Endodermal cell (in vitro differentiated cells): Measurements from ENCODE around the gene KLHL40. TPM values are rescaled to one million over a fixed set of nuclear protein-coding genes. Genes with fewer than 3 reads are reported as not detected.

ENCODE experiments used
- DNase-seq: peaks from one replicate; pipeline ENCODE4 v3.0.0-alpha.2; 2017
- H3K27ac ChIP-seq: 2 replicates; pipeline ENCODE4 v1.5.1; 2013; ENCODE audit warnings: mild to moderate bottlenecking, low read depth, low read length, moderate library complexity
- H3K27me3 ChIP-seq: 2 replicates; pipeline ENCODE4 v1.6.1; 2013; ENCODE audit warnings: mild to moderate bottlenecking, low read length, moderate library complexity; ENCODE audit not compliant: insufficient read depth, control insufficient read depth, poor library complexity, severe bottlenecking
- H3K36me3 ChIP-seq: 2 replicates; pipeline ENCODE4 v1.7.0; 2013; ENCODE audit warnings: mild to moderate bottlenecking, low read length, moderate library complexity; ENCODE audit not compliant: control insufficient read depth, insufficient read depth
- H3K4me1 ChIP-seq: one replicate; pipeline ENCODE4 v1.7.0; 2013; ENCODE audit warnings: low read length; ENCODE audit not compliant: control insufficient read depth, insufficient read depth
- H3K4me3 ChIP-seq: 2 replicates; pipeline ENCODE4 v1.5.1; 2013; ENCODE audit warnings: mild to moderate bottlenecking, low read length, moderate library complexity
- H3K9ac ChIP-seq: 2 replicates; pipeline ENCODE4 v1.6.1; 2013; ENCODE audit warnings: mild to moderate bottlenecking, low read length, moderate library complexity; ENCODE audit not compliant: poor library complexity, severe bottlenecking; ENCODE audit errors: extremely low read depth
- H3K9me3 ChIP-seq: 2 replicates; pipeline ENCODE4 v1.6.1; 2013; ENCODE audit warnings: mild to moderate bottlenecking, low read length, moderate library complexity; ENCODE audit not compliant: control insufficient read depth
- H3K27ac Mint-ChIP-seq: 2 replicates; pipeline ENCODE4 v1.8.0; 2020; ENCODE audit warnings: mixed read lengths
- H3K27me3 Mint-ChIP-seq: 2 replicates; pipeline ENCODE4 v1.8.0; 2021; ENCODE audit warnings: mild to moderate bottlenecking, mixed read lengths; ENCODE audit not compliant: insufficient read depth
- H3K36me3 Mint-ChIP-seq: 2 replicates; pipeline ENCODE4 v1.8.0; 2020; ENCODE audit warnings: low read depth, mixed read lengths
- H3K4me1 Mint-ChIP-seq: 2 replicates; pipeline ENCODE4 v1.8.0; 2020; ENCODE audit warnings: mixed read lengths
- H3K4me3 Mint-ChIP-seq: 2 replicates; pipeline ENCODE4 v1.8.0; 2020; ENCODE audit warnings: mild to moderate bottlenecking, moderate library complexity, mixed read lengths
- H3K9me3 Mint-ChIP-seq: 2 replicates; pipeline ENCODE4 v1.8.0; 2020; ENCODE audit warnings: mild to moderate bottlenecking, mixed read lengths
- WGBS, 2 experiments: methylation state at CpG; one replicate each; pipeline versions ENCODE4 v1.1.5 to v1.1.7; 2013; ENCODE audit warnings: missing lambda C conversion rate in 2 of 2, mixed read lengths in 1 of 2; ENCODE audit not compliant: insufficient coverage in 1 of 2, insufficient read length in 1 of 2; 5-methylcytosine and 5-hydroxymethylcytosine counted together
- total RNA-seq, 2 donors: library from RNA; stranded (reverse); fragmentation: NEBNext Ultra II Directional in 1 of 2; extraction: Animal tissue kit (Norgen Biotek cat#: 25700) in 1 of 2; gene quantifications; 2 replicates in 1 of 2; 3 replicates in 1 of 2; pipeline ENCODE4 v1.2.1, GENCODE V29; 2021
- TF ChIP-seq, protein P1 (sequence below): fragments of 200-600 bp; sonication (generic); conservative IDR thresholded peaks from 2 replicates; pipeline ENCODE4 v1.5.0; 2021; ENCODE audit warnings: antibody characterized with exemption, mild to moderate bottlenecking

The KLHL40 gene
- total RNA-seq, 2 donors from 2014 or later, result not detected

DNA sequence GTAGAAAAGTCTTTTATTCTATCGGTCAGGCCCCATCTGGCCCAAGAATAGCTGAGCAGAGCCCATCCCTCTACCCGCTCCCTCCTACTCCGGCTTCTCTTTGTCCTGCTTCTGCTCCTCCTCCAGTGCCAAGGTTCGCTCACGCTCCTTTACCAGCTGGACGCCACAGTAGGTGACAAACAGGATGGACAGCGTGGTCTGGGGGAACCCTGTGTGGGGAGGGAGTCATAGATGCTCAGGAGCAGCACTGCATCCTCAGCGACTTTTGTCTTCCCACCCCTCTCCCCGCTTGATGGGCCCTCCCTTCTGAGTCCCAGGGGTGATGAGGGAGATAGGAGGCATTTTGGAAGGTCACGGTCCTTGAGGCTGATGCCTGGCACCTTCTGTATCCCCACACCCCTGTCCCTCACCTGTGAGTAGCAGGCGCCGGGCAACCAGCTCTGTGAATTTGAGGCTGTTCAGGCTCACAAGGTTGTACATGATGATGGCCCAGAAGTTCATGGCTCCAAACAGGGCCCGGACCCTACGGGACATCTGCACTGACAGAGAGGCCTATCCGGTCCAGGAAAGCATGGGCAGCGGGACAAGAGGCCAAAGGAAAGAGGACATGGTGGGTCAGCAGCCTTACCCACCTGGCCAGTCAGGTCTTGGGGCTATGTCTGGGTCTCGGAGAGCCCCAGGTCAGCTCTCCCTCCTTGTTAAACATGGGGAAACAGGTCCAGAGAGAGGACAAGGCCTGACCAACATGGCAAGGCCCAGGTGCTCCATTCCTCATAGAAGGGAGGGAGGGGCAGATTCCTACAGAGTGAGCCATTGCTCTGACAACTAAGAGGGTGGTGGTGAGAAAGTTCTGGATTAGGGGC is 7.6 kb downstream of the KLHL40 start:
- TF ChIP-seq, protein P1, sequence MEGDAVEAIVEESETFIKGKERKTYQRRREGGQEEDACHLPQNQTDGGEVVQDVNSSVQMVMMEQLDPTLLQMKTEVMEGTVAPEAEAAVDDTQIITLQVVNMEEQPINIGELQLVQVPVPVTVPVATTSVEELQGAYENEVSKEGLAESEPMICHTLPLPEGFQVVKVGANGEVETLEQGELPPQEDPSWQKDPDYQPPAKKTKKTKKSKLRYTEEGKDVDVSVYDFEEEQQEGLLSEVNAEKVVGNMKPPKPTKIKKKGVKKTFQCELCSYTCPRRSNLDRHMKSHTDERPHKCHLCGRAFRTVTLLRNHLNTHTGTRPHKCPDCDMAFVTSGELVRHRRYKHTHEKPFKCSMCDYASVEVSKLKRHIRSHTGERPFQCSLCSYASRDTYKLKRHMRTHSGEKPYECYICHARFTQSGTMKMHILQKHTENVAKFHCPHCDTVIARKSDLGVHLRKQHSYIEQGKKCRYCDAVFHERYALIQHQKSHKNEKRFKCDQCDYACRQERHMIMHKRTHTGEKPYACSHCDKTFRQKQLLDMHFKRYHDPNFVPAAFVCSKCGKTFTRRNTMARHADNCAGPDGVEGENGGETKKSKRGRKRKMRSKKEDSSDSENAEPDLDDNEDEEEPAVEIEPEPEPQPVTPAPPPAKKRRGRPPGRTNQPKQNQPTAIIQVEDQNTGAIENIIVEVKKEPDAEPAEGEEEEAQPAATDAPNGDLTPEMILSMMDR, result no peak
- no peaks in the 10 kb centered on the region for H3K9me3 Mint-ChIP-seq
- Histone ChIP-seq H3K9ac (no peak overlapping the region), H3K36me3 (no peaks in the 10 kb centered on the region), H3K9me3 (no peaks in the 10 kb centered on the region), H3K4me1 (no peaks in the 10 kb centered on the region), H3K27me3 (peaks cover 14% of the 10 kb centered on the region), H3K4me3 (no peak overlapping the region), H3K27ac (no peak overlapping the region)
- H3K27me3 Mint-ChIP-seq, result peaks cover 3% of the 10 kb centered on the region
- H3K27ac Mint-ChIP-seq, result no peak overlapping the region
- H3K4me1 Mint-ChIP-seq, result peaks cover 1% of the 10 kb centered on the region
- no peak overlapping the region for H3K4me3 Mint-ChIP-seq
- DNase-seq, result peak; percentile 24
- no peaks in the 10 kb centered on the region for H3K36me3 Mint-ChIP-seq
- 90 to 99% methylated on average over 11 to 17 of the region's 17 CpGs for WGBS, 2 experiments

DNA sequence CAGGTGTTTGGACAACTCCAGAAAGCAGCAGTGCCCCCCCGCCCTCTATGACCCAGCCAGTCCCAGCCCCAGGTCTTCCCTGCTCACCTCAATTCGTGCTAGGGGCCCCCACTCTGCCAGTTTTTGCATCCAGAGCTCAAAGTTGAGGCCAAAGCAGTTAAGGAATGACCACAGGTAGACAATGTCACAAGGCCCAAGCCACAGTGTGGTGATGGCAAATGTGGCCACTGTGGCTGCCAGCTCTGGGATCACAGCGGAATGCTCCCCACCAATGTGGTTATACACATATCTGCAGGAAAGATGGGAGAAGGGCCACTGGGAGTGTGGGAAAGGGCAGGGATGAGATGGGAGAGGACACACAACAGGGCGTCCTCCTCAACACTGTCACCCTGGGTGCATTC is 8.2 kb downstream of the KLHL40 start:
- 78 to 90% methylated on average over 3 to 4 of the region's 4 CpGs for WGBS, 2 experiments
- H3K4me1 Mint-ChIP-seq, result peaks cover 1% of the 10 kb centered on the region
- Histone ChIP-seq H3K9ac (no peak overlapping the region), H3K9me3 (no peaks in the 10 kb centered on the region), H3K4me1 (no peaks in the 10 kb centered on the region), H3K4me3 (no peak overlapping the region), H3K27me3 (peaks cover 14% of the 10 kb centered on the region), H3K36me3 (no peaks in the 10 kb centered on the region), H3K27ac (no peak overlapping the region)
- H3K27me3 Mint-ChIP-seq, result peaks cover 3% of the 10 kb centered on the region
- DNase-seq, result peak; percentile 26
- no peak overlapping the region for H3K4me3 Mint-ChIP-seq
- no peaks in the 10 kb centered on the region for H3K36me3 Mint-ChIP-seq
- H3K27ac Mint-ChIP-seq, result no peak overlapping the region
- H3K9me3 Mint-ChIP-seq, result no peaks in the 10 kb centered on the region
- TF ChIP-seq, protein P1, result no peak

DNA sequence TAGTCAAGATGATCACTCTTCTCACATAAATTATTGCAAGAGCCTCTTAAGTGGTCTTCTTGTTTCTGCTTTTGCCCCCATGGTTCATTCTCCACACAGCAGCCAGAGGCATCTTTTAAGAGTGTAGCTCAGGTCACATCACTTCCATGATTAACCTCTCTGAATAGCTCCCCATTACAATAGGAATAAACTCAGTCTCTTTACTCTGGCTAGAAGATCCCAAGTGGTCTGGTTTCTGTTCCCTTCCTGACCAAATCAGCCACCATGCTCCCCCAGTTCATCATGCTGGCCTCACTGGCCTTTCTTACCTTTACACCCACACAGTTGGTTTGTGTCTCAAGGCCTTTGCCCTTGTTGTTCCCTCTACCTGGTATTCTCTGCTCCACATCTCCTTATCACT is 9.0 kb downstream of the KLHL40 start:
- H3K36me3 ChIP-seq, result no peaks in the 10 kb centered on the region
- peaks cover 14% of the 10 kb centered on the region for H3K27me3 ChIP-seq
- H3K27ac ChIP-seq, result no peak overlapping the region
- no peak for DNase-seq
- H3K4me3 ChIP-seq, result no peak overlapping the region
- H3K4me1 ChIP-seq, result no peaks in the 10 kb centered on the region
- H3K27ac Mint-ChIP-seq, result no peak overlapping the region
- peaks cover 1% of the 10 kb centered on the region for H3K4me1 Mint-ChIP-seq
- H3K9me3 Mint-ChIP-seq, result no peaks in the 10 kb centered on the region
- TF ChIP-seq, protein P1, result no peak
- no peak overlapping the region for H3K4me3 Mint-ChIP-seq
- no peak overlapping the region for H3K9ac ChIP-seq
- no peaks in the 10 kb centered on the region for H3K9me3 ChIP-seq
- H3K36me3 Mint-ChIP-seq, result no peaks in the 10 kb centered on the region
- peaks cover 3% of the 10 kb centered on the region for H3K27me3 Mint-ChIP-seq
